ENCODE data around the gene TJP3. TPM values are rescaled to one million over a fixed set of nuclear protein-coding genes. Genes with fewer than 3 reads are reported as not detected.

TJP3 gene
- total and polyA plus RNA-seq, 10 of the 15 experiments (the other 5 are each of a cell fraction or from before 2014, with no cell fraction given) = 0.04 to 1.2 (median 0.29) TPM; not detected in 6

DNA sequence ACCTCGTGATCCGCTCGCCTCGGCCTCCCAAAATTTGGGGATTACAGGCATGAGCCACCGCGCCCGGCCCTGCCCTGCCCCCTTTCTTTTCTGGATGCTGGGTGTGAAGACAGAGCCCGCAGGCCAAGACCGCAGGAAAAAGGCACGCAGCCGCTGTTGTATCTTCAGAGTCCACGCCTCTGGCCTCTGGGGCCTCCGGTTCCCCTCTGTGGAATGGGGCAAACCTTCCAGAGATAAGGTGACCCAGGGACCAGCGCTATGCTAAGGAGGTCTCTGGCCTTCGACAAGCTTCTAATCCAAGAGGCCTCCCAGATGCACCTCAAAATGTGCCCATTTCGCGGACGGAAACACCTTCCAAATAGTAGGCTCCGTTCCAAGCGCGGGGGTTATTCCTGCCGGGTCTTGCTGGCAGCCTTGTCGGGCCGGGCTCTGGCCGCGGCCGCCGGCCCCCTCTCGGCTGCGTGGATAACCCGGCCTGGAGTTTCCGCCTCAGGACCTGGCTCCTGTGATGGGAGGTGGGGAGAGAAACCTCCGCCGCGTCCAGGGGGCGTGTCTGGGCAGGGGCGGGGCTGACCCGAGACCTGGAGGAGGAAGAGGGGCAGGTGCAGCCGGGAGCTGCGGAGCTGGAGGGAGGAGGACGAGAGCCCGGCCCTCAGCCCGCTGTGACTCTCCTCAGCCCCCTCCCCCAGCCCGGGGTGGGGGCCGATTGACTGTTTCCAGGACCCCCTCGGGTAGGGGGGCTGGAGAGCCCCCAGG, 13.1 kb downstream of the TJP3 start (continued):
- TF ChIP-seq ZBTB4 (CRISPR knock-in tag; IDR thresholded peaks at IDR 0.05) (no peak), SIN3A (IDR thresholded peaks at IDR 0.05; ENCODE audit: low read depth, low read length) (no peak), SUZ12 (IDR thresholded peaks at IDR 0.05; ENCODE audit: unreplicated experiment) (no peak), PAX8 (IDR thresholded peaks at IDR 0.05) (no peak), CBX3 (IDR thresholded peaks at IDR 0.05; ENCODE audit: borderline replicate concordance, low read depth) (no peak), BMI1 (IDR thresholded peaks at IDR 0.05; ENCODE audit: borderline replicate concordance) (no peak), ESRRA (IDR thresholded peaks at IDR 0.05; ENCODE audit: low read length) (no peak), NFIC (IDR thresholded peaks at IDR 0.05; ENCODE audit: low read depth, low read length) (no peak), CHD1 (IDR thresholded peaks at IDR 0.05; ENCODE audit: low read depth, low read length) (no peak), CHD2 (IDR thresholded peaks at IDR 0.05; ENCODE audit: borderline replicate concordance, low read depth, low read length) (0 out of 2 replicates have a peak, but pooled peaks have one; percentile 28), ZSCAN29 (IDR thresholded peaks at IDR 0.05) (peak; percentile 94), KAT2A (conservative IDR thresholded peaks at IDR 0.05; ENCODE audit: control insufficient read depth, low read depth, low read length) (no peak), POLR2AphosphoS5 (IDR thresholded peaks at IDR 0.05; ENCODE audit: low read length) (no peak), PRDM15 (CRISPR knock-in tag; IDR thresholded peaks at IDR 0.05) (no peak), CEBPB (IDR thresholded peaks at IDR 0.05; ENCODE audit: borderline replicate concordance in 1 of 2, low read depth in 2 of 2, low read length in 2 of 2) (no peak), TCF3 (IDR thresholded peaks at IDR 0.05; ENCODE audit: borderline replicate concordance, insufficient read depth, low read depth, low read length) (no peak), TAF1 (IDR thresholded peaks at IDR 0.05; ENCODE audit: borderline replicate concordance, low read depth, low read length) (no peak)
- TF ChIP-seq, protein P1, sequence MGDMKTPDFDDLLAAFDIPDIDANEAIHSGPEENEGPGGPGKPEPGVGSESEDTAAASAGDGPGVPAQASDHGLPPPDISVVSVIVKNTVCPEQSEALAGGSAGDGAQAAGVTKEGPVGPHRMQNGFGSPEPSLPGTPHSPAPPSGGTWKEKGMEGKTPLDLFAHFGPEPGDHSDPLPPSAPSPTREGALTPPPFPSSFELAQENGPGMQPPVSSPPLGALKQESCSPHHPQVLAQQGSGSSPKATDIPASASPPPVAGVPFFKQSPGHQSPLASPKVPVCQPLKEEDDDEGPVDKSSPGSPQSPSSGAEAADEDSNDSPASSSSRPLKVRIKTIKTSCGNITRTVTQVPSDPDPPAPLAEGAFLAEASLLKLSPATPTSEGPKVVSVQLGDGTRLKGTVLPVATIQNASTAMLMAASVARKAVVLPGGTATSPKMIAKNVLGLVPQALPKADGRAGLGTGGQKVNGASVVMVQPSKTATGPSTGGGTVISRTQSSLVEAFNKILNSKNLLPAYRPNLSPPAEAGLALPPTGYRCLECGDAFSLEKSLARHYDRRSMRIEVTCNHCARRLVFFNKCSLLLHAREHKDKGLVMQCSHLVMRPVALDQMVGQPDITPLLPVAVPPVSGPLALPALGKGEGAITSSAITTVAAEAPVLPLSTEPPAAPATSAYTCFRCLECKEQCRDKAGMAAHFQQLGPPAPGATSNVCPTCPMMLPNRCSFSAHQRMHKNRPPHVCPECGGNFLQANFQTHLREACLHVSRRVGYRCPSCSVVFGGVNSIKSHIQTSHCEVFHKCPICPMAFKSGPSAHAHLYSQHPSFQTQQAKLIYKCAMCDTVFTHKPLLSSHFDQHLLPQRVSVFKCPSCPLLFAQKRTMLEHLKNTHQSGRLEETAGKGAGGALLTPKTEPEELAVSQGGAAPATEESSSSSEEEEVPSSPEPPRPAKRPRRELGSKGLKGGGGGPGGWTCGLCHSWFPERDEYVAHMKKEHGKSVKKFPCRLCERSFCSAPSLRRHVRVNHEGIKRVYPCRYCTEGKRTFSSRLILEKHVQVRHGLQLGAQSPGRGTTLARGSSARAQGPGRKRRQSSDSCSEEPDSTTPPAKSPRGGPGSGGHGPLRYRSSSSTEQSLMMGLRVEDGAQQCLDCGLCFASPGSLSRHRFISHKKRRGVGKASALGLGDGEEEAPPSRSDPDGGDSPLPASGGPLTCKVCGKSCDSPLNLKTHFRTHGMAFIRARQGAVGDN (IDR thresholded peaks at IDR 0.05) = no peak
- TF ChIP-seq, protein P2, sequence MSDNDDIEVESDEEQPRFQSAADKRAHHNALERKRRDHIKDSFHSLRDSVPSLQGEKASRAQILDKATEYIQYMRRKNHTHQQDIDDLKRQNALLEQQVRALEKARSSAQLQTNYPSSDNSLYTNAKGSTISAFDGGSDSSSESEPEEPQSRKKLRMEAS (IDR thresholded peaks at IDR 0.05; ENCODE audit: low read depth, low read length) = no peak

Measured in GM12878 (cell line).